Measurements from ENCODE around the gene IL1B.

Gene IL1B

GRCh38 chr2:112828251-112828691 is 8.3 kb downstream of the IL1B start:
- no peak for DNase-seq

GRCh38 chr2:112827604-112828185 is 8.9 kb downstream of the IL1B start:
- DNase-seq, result no peak

- DNase-seq, result no peak
Measured at GRCh38 chr2:112827009-112827408, 9.6 kb downstream of the IL1B start.

- no peak for DNase-seq
Measured at GRCh38 chr2:112825706-112826105, 10.9 kb downstream of the IL1B start.

GRCh38 chr2:112824694-112825085 is 11.9 kb downstream of the IL1B start:
- no peak for DNase-seq

- DNase-seq, result no peak
Measured at GRCh38 chr2:112821682-112822081, 14.9 kb downstream of the IL1B start.

- no peak for DNase-seq
Measured at GRCh38 chr2:112821142-112821541, 15.4 kb downstream of the IL1B start.

- DNase-seq, result no peak
Measured at GRCh38 chr2:112820343-112820742, 16.2 kb downstream of the IL1B start.

- DNase-seq, result no peak
Measured at GRCh38 chr2:112819081-112819480, 17.5 kb downstream of the IL1B start.

- DNase-seq, result no peak
Measured at GRCh38 chr2:112818094-112818902, 18.3 kb downstream of the IL1B start.

GRCh38 chr2:112817082-112817689 is 19.4 kb downstream of the IL1B start:
- DNase-seq, result no peak

GRCh38 chr2:112814278-112814677 is 22.3 kb downstream of the IL1B start:
- no peak for DNase-seq

- DNase-seq, result no peak
Measured at GRCh38 chr2:112813280-112813966, 23.2 kb downstream of the IL1B start.

GRCh38 chr2:112812318-112813267 is 24.0 kb downstream of the IL1B start:
- DNase-seq, result no peak

GRCh38 chr2:112811841-112812306 is 24.7 kb downstream of the IL1B start:
- DNase-seq, result no peak

- DNase-seq, result no peak
Measured at GRCh38 chr2:112811276-112811831, 25.2 kb downstream of the IL1B start.

- no peak for DNase-seq
Measured at GRCh38 chr2:112809112-112809511, 27.5 kb downstream of the IL1B start.

GRCh38 chr2:112807233-112807807 is 29.3 kb downstream of the IL1B start:
- DNase-seq, result no peak

GRCh38 chr2:112805542-112805941 is 31.0 kb downstream of the IL1B start:
- no peak for DNase-seq

- DNase-seq, result no peak
Measured at GRCh38 chr2:112803691-112804521, 32.7 kb downstream of the IL1B start.

All from activated effector memory CD4-positive, alpha-beta T cell treated with Interleukin-2 at 50 U/mL for 16 hours (primary cell).